GM12878 (cell line): ENCODE data around the gene U2AF2. TPM values are rescaled to one million over a fixed set of nuclear protein-coding genes. Genes with fewer than 3 reads are reported as not detected.

Experiments
- ATAC-seq: fragments of 200-7000 bp; cut with Tn5 transposase; 3 replicates; pipeline ENCODE4 v1.9.1; 2020; ENCODE audit warnings: mild to moderate bottlenecking, moderate library complexity
- BruUV-seq: library from RNA; stranded (reverse); fragments of 400-500 nt; replicated peaks from 2 replicates; lab custom pipeline; 2021; lab: Mats Ljungman, UMichigan
- CTCF ChIA-PET: fragments of 300-600 bp; sonication (Branson Sonifier 250); formaldehyde crosslinking; extraction: SDS; loops from one replicate; lab custom pipeline; 2021; ENCODE audit warnings: inconsistent platforms; lab: Yijun Ruan, JAX
- POLR2A ChIA-PET: fragments of 350-600 bp; formaldehyde crosslinking; extraction: SDS; loops from one replicate; lab custom pipeline; 2021; ENCODE audit warnings: inconsistent platforms; lab: Charles Lee
- RAD21 ChIA-PET: fragments of 300-600 bp; sonication (Branson Sonifier 250); formaldehyde crosslinking; loops from one replicate; lab custom pipeline; 2023; ENCODE audit warnings: antibody characterized with exemption; ENCODE audit not compliant: unreplicated experiment; lab: Charles Lee
- SMC1A ChIA-PET: fragments of 300-600 bp; sonication (Branson Sonifier 250); formaldehyde crosslinking; loops from one replicate; lab custom pipeline; 2023; ENCODE audit not compliant: unreplicated experiment, uncharacterized antibody; lab: Charles Lee
- DNase-seq: peaks from one replicate; pipeline ENCODE4 v3.0.0-alpha.2; 2011; ENCODE audit warnings: low read depth, low spot score
- FAIRE-seq: peaks from 3 replicates; lab custom pipeline; 2011; peaks lifted over from hg19 to GRCh38; lab: Jason Lieb, UNC
- H2AFZ ChIP-seq: 2 replicates; pipeline ENCODE4 v1.6.0; 2011; ENCODE audit warnings: low read depth, low read length, control low read depth; ENCODE audit not compliant: control insufficient read depth
- H3K27ac ChIP-seq: 2 replicates; pipeline ENCODE4 v1.5.1; 2011; ENCODE audit warnings: control low read depth; ENCODE audit not compliant: control insufficient read depth, insufficient read depth
- H3K27me3 ChIP-seq, 2 experiments: replicated peaks in 1 of 2; 2 replicates each; pipeline versions ENCODE4 v1.6.0 to v1.6.1; 2011; ENCODE audit warnings: low read length in 1 of 2; ENCODE audit not compliant: control insufficient read depth in 2 of 2, insufficient read depth in 2 of 2
- H3K36me3 ChIP-seq, 2 experiments: 2 replicates each; pipeline ENCODE4 v1.5.1; 2011; ENCODE audit warnings: low read length in 1 of 2; ENCODE audit not compliant: control insufficient read depth in 2 of 2, insufficient read depth in 2 of 2
- H3K4me1 ChIP-seq: 2 replicates; pipeline ENCODE4 v1.6.1; 2011; ENCODE audit warnings: mild to moderate bottlenecking, low read length, moderate library complexity, mixed read lengths; ENCODE audit not compliant: control insufficient read depth, insufficient read depth
- H3K4me2 ChIP-seq: 2 replicates; pipeline ENCODE4 v1.6.0; 2011; ENCODE audit warnings: control low read depth; ENCODE audit not compliant: control insufficient read depth, insufficient read depth
- H3K4me3 ChIP-seq: fragments of 200-600 bp; sonication (generic); 2 replicates; pipeline ENCODE4 v1.5.1; 2016
- H3K79me2 ChIP-seq: 2 replicates; pipeline ENCODE4 v1.6.0; 2011; ENCODE audit warnings: low read length; ENCODE audit not compliant: control insufficient read depth, insufficient read depth
- H3K9ac ChIP-seq: 2 replicates; pipeline ENCODE4 v1.8.0; 2011; ENCODE audit warnings: low read length, control low read depth, mixed read lengths; ENCODE audit not compliant: control insufficient read depth, insufficient read depth
- H3K9me3 ChIP-seq: replicated peaks from 3 replicates; pipeline ENCODE4 v1.5.1; 2011; ENCODE audit warnings: mild to moderate bottlenecking, low read length; ENCODE audit not compliant: control insufficient read depth, insufficient read depth
- H4K20me1 ChIP-seq: 2 replicates; pipeline ENCODE4 v1.6.0; 2011; ENCODE audit not compliant: control insufficient read depth, insufficient read depth
- BRCA1 ChIP-seq: IDR thresholded peaks from 2 replicates; pipeline ENCODE4 v1.6.1; 2011; ENCODE audit warnings: low read depth, low read length, improper control_type of control experiment
- CBFB ChIP-seq: IDR thresholded peaks from 2 replicates; pipeline ENCODE4 v1.6.1; 2016; ENCODE audit warnings: antibody characterized with exemption, low read depth
- CBX3 ChIP-seq: fragments of 200-600 bp; sonication (generic); IDR thresholded peaks from 2 replicates; pipeline ENCODE4 v1.6.1; 2016; ENCODE audit warnings: low read depth, borderline replicate concordance
- CEBPB ChIP-seq, 2 experiments: fragments of 150-350 bp in 1 of 2; IDR thresholded peaks; 2 replicates each; pipeline ENCODE4 v1.6.1; 2012 to 2014; ENCODE audit warnings: low read depth in 2 of 2, low read length in 2 of 2, borderline replicate concordance in 1 of 2, inconsistent platforms in 1 of 2
- CTCF ChIP-seq, 3 experiments: IDR thresholded peaks in 2 of 3; conservative IDR thresholded peaks in 1 of 3; 2 replicates each; pipeline ENCODE4 v1.5.1; 2011; ENCODE audit warnings: low read depth in 3 of 3, low read length in 3 of 3, mild to moderate bottlenecking in 3 of 3, control low read depth in 2 of 3, moderate library complexity in 2 of 3, inconsistent platforms in 1 of 3, mixed read lengths in 1 of 3; ENCODE audit not compliant: control insufficient read depth in 2 of 3, insufficient read depth in 1 of 3; ENCODE audit errors: extremely low read depth in 1 of 3
- EP300 ChIP-seq, 2 experiments: fragments of 150-350 bp in 1 of 2; IDR thresholded peaks; 2 replicates each; pipeline ENCODE4 v1.6.1; 2011 to 2012; ENCODE audit warnings: low read depth in 2 of 2, low read length in 2 of 2, borderline replicate concordance in 1 of 2, improper control_type of control experiment in 1 of 2, inconsistent platforms in 1 of 2; ENCODE audit not compliant: control insufficient read depth in 1 of 2
- FOS ChIP-seq: IDR thresholded peaks from 3 replicates; pipeline ENCODE4 v1.6.1; 2011; ENCODE audit warnings: borderline replicate concordance; ENCODE audit not compliant: insufficient read length; ENCODE audit errors: extremely low read depth
- FOXK2 ChIP-seq: fragments of 450-650 bp; IDR thresholded peaks from 2 replicates; pipeline ENCODE4 v1.6.1; 2017; ENCODE audit warnings: mild to moderate bottlenecking, moderate library complexity
- HDAC6 ChIP-seq: fragments of 200-600 bp; sonication (generic); IDR thresholded peaks from one replicate; pipeline ENCODE4 v1.8.0; 2017; ENCODE audit warnings: antibody characterized with exemption; ENCODE audit not compliant: unreplicated experiment
- KAT2A ChIP-seq: conservative IDR thresholded peaks from 2 replicates; pipeline ENCODE4 v1.6.1; 2011; ENCODE audit warnings: low read depth, low read length; ENCODE audit not compliant: control insufficient read depth
- PKNOX1 ChIP-seq: fragments of 450-650 bp; IDR thresholded peaks from 2 replicates; pipeline ENCODE4 v1.6.1; 2016; ENCODE audit warnings: mild to moderate bottlenecking
- PRDM15 ChIP-seq: fragments of 450-650 bp; formaldehyde crosslinking; IDR thresholded peaks from 2 replicates; pipeline ENCODE4 v1.4.0; 2020; ENCODE audit warnings: mild to moderate bottlenecking, moderate library complexity
- RBBP5 ChIP-seq: fragments of 200-600 bp; sonication (generic); conservative IDR thresholded peaks from 2 replicates; pipeline ENCODE4 v1.6.1; 2016
- RELA ChIP-seq: fragments of 450-650 bp; IDR thresholded peaks from 2 replicates; pipeline ENCODE4 v1.8.0; 2014; ENCODE audit warnings: borderline replicate concordance; ENCODE audit not compliant: partially characterized antibody
- SUPT20H ChIP-seq: IDR thresholded peaks from 2 replicates; pipeline ENCODE4 v1.6.1; 2011; ENCODE audit warnings: low read depth, mild to moderate bottlenecking, low read length, moderate library complexity, borderline replicate concordance; ENCODE audit not compliant: control insufficient read depth
- SUZ12 ChIP-seq: fragments of 200-600 bp; sonication (generic); IDR thresholded peaks from one replicate; pipeline ENCODE4 v1.6.1; 2018; ENCODE audit warnings: antibody characterized with exemption, mild to moderate bottlenecking; ENCODE audit not compliant: unreplicated experiment
- YBX1 ChIP-seq: fragments of 450-650 bp; IDR thresholded peaks from 2 replicates; pipeline ENCODE4 v1.6.1; 2016; ENCODE audit warnings: antibody characterized with exemption
- WGBS: methylation state at CpG from one replicate; pipeline ENCODE4 v1.1.6; 2016; ENCODE audit warnings: low lambda C conversion rate; ENCODE audit not compliant: insufficient replicate concordance, insufficient coverage; ENCODE audit errors: missing lambda C conversion rate; 5-methylcytosine and 5-hydroxymethylcytosine counted together
- in situ Hi-C: fragments of 300-500 bp; cut with MboI; formaldehyde crosslinking; loops from 9 replicates; pipeline ENCODE4 v1.14.3; 2018; ENCODE audit warnings: mixed read lengths
- intact Hi-C: fragments of 100-400 bp; cut with micrococcal nuclease; formaldehyde crosslinking; loops from one replicate; pipeline ENCODE4 v1.14.2; 2022; ENCODE audit not compliant: unreplicated experiment
- polyA plus RNA-seq, 11 experiments: library from polyadenylated mRNA; depleted of rRNA in 4 of 11; unstranded in 6 of 11; stranded (reverse) in 5 of 11; fragments of >200 nt; fragmentation: Nextera tagmentation in 4 of 11; fragmentation: Illumina TruSeq in 1 of 11; extraction: Ambion mirVana in 4 of 11; extraction: Trizol in 1 of 11; gene quantifications; 1 replicate in 1 of 11; 2 replicates in 10 of 11; pipeline versions ENCODE4 v1.2.1 to v1.2.3, GENCODE V29; 2011 to 2016; ENCODE audit warnings: inconsistent platforms in 2 of 11, missing spikeins in 2 of 11, low read depth in 1 of 11
- total RNA-seq, 4 experiments: library from RNA; depleted of rRNA in 3 of 4; stranded (reverse); fragments of >200 nt in 3 of 4; fragmentation: Illumina TruSeq in 1 of 4; extraction: Trizol in 1 of 4; gene quantifications; 2 replicates each; pipeline versions ENCODE4 v1.2.1 to v1.2.3, GENCODE V29; 2013 to 2021

Gene U2AF2
- total and polyA plus RNA-seq, 10 of the 15 experiments (the other 5 are each of a cell fraction or from before 2014, with no cell fraction given), result 3.0 to 338 (median 130) TPM

- Histone ChIP-seq H3K27ac (peak overlapping the region; percentile 46; the same call in 1 of the 2 replicates), H3K4me1 (peaks cover 17% of the 10 kb centered on the region), H3K4me2 (peak overlapping the region; percentile 95; the same call in 1 of the 2 replicates), H4K20me1 (no peaks in the 10 kb centered on the region), H3K9ac (peak overlapping the region; percentile 22; the same call in 1 of the 2 replicates), H3K27me3 (no peaks in the 10 kb centered on the region), H3K4me3 (no peak overlapping the region; the same call in 1 of the 2 replicates), H3K9me3 (no peaks in the 10 kb centered on the region), H3K36me3 (peaks cover 1 to 2% of the 10 kb centered on the region in 2 experiments; a peak in 2 of 4 replicates), H3K79me2 (peaks cover 34% of the 10 kb centered on the region), H2AFZ (no peak overlapping the region)
- FAIRE-seq (no peak), DNase-seq (no peak), ATAC-seq (no peak)
- BruUV-seq, result no TSS peak
- POLR2A ChIA-PET, result interaction anchor here (0.6 to 1.3 kb wide), 4 partner anchors 8 to 50 kb away, joined by 3 to 6 read pairs (median 4); partner anchors contain the start of genes ZNF524 and ZNF784
- in situ Hi-C loops (loop anchor here (5.0 to 25.0 kb wide), 3 partner anchors 662 to 1513 kb away; partner anchors contain the start of genes CNOT3, LENG9 and ZSCAN5A), intact Hi-C loops (no loop called here)
- 83% methylated on average over 4 of the region's 4 CpGs for WGBS
- CTCF ChIA-PET, result interaction anchor here (0.6 to 4.8 kb wide), 4 partner anchors 12 to 134 kb away, joined by 3 to 28 read pairs (median 6); no protein-coding TSS in a partner anchor
- RAD21 ChIA-PET, result interaction anchor here (1.0 to 4.4 kb wide), 2 partner anchors 12 to 17 kb away, joined by 3 to 36 read pairs; no protein-coding TSS in a partner anchor
- SMC1A ChIA-PET, result no interaction called here
- TF ChIP-seq HDAC6 (no peak), FOXK2 (no peak), BRCA1 (no peak), RELA (peak; percentile 25), PKNOX1 (peak; percentile 37; the same call in 1 of the 2 replicates), SUZ12 (no peak), CTCF (IDR thresholded peaks at IDR 0.05 in 2 of 3, conservative IDR thresholded peaks at IDR 0.05 in 1 of 3; ENCODE audit: control insufficient read depth in 2 of 3, extremely low read depth in 1 of 3, insufficient read depth in 1 of 3, low read depth in 3 of 3, low read length in 3 of 3) (no peak), RBBP5 (no peak), CBFB (no peak), YBX1 (no peak), CBX3 (no peak), PRDM15 (no peak), EP300 (IDR thresholded peaks at IDR 0.05; ENCODE audit: borderline replicate concordance in 1 of 2, control insufficient read depth in 1 of 2, low read depth in 2 of 2, low read length in 2 of 2) (no peak), CEBPB (IDR thresholded peaks at IDR 0.05; ENCODE audit: borderline replicate concordance in 1 of 2, low read depth in 2 of 2, low read length in 2 of 2) (no peak), SUPT20H (no peak), FOS (no peak), KAT2A (no peak)
Measured at GRCh38 chr19:55650126-55650557, 4.7 kb upstream of the U2AF2 start.
